Kidney (tissue), 14 donors: Measurements from ENCODE around the gene PRDM16. TPM values are rescaled to one million over a fixed set of nuclear protein-coding genes. Genes with fewer than 3 reads are reported as not detected.

Experiments used
- DNase-seq, 5 donors: peaks; one replicate each; pipeline ENCODE4 v3.0.0-alpha.2; 2013 to 2020
- FAIRE-seq: peaks from 2 replicates; lab custom pipeline; 2012; peaks lifted over from hg19 to GRCh38; lab: Jason Lieb, UNC
- H3K27ac ChIP-seq, 2 donors: one replicate each; pipeline ENCODE4 v1.7.0; 2013; ENCODE audit warnings: low read depth in 2 of 2, low read length in 2 of 2, inconsistent platforms in 1 of 2
- H3K27me3 ChIP-seq: one replicate; pipeline ENCODE4 v1.7.1; 2013; ENCODE audit warnings: low read length, inconsistent platforms; ENCODE audit not compliant: control insufficient read depth, insufficient read depth
- H3K36me3 ChIP-seq, 3 donors: one replicate each; pipeline versions ENCODE4 v1.7.0 to v1.7.1; 2013; ENCODE audit warnings: low read length in 3 of 3, control low read depth in 1 of 3, inconsistent platforms in 1 of 3; ENCODE audit not compliant: insufficient read depth in 3 of 3, control insufficient read depth in 2 of 3
- H3K4me1 ChIP-seq, 3 donors: one replicate each; pipeline versions ENCODE4 v1.7.0 to v1.7.1; 2013; ENCODE audit warnings: low read length in 3 of 3, inconsistent platforms in 1 of 3, low read depth in 1 of 3; ENCODE audit not compliant: control insufficient read depth in 2 of 3, insufficient read depth in 2 of 3
- H3K4me3 ChIP-seq, 3 donors: one replicate each; pipeline versions ENCODE4 v1.7.0 to v1.8.1; 2013; ENCODE audit warnings: low read length in 3 of 3, control low read depth in 1 of 3, inconsistent platforms in 1 of 3
- H3K9ac ChIP-seq, 3 donors: one replicate each; pipeline versions ENCODE4 v1.7.0 to v1.7.1; 2013; ENCODE audit warnings: low read length in 3 of 3, control low read depth in 1 of 3, inconsistent platforms in 1 of 3
- H3K9me3 ChIP-seq, 3 donors: one replicate each; pipeline versions ENCODE4 v1.7.0 to v1.7.1; 2013; ENCODE audit warnings: low read length in 3 of 3, control low read depth in 1 of 3, inconsistent platforms in 1 of 3; ENCODE audit not compliant: control insufficient read depth in 2 of 3, insufficient read depth in 1 of 3
- CTCF ChIP-seq: IDR thresholded peaks from 3 replicates; pipeline ENCODE4 v1.5.1; 2012; ENCODE audit warnings: mild to moderate bottlenecking, moderate library complexity, borderline replicate concordance; ENCODE audit not compliant: insufficient read depth; ENCODE audit errors: extremely low read depth
- intact Hi-C: fragments of 100-400 bp; cut with DNase I; formaldehyde crosslinking; loops from one replicate; pipeline ENCODE4 v1.11.1; 2022
- polyA plus RNA-seq: library from polyadenylated mRNA; stranded (reverse); fragments of 350-450 nt; fragmentation: Illumina TruSeq; extraction: RNeasy Lipid Tissue Mini Kit (QIAGEN cat#74804); gene quantifications from one replicate; pipeline ENCODE4 v1.2.3, GENCODE V29; 2014; ENCODE audit warnings: low read depth, low replicate concordance; ENCODE audit not compliant: insufficient read depth
- total RNA-seq: library from RNA; stranded (reverse); fragmentation: NEBNext Ultra II Directional; extraction: Animal tissue kit (Norgen Biotek cat#: 25700); gene quantifications from one replicate; pipeline ENCODE4 v1.2.1, GENCODE V29; 2021
- donor health status: control.
- donor health status: control.
- donor health status: control.
- donor health status: control.
- donor health status: control.
- donor health status: DM: yes; HTN: yes; CAD: no.
- donor health status: Normal renal cell carcinoma (clear cell type).

PRDM16 gene
- total and polyA plus RNA-seq, 2 donors from 2014 or later: 3.0 to 21.9 TPM

- Histone ChIP-seq H3K27ac (no peak overlapping the region), H3K4me1 (no peaks in the 10 kb centered on the region), H3K9me3 (peaks cover 0 to 2% (median 2%) of the 10 kb centered on the region in 3 donors), H3K36me3 (no peaks in the 10 kb centered on the region), H3K27me3 (no peaks in the 10 kb centered on the region), H3K4me3 (no peak overlapping the region), H3K9ac (no peak overlapping the region)
- intact Hi-C loops: no loop called here
- DNase-seq: no peak
- no peak for TF ChIP-seq CTCF
- FAIRE-seq: no peak
Observed at GRCh38 chr1:3443807-3444206, 374.8 kb downstream of the PRDM16 start.

- Histone ChIP-seq H3K9ac (no peak overlapping the region), H3K4me1 (no peaks in the 10 kb centered on the region), H3K9me3 (peaks cover 0 to 2% (median 2%) of the 10 kb centered on the region in 3 donors), H3K27ac (no peak overlapping the region), H3K36me3 (no peaks in the 10 kb centered on the region), H3K4me3 (no peak overlapping the region), H3K27me3 (no peaks in the 10 kb centered on the region)
- no peak for FAIRE-seq
- intact Hi-C loops: no loop called here
- DNase-seq: peak in 1 of 5 donors; percentile 29
- TF ChIP-seq CTCF: no peak
Observed at GRCh38 chr1:3444298-3444697, 375.3 kb downstream of the PRDM16 start.

GRCh38 chr1:3444736-3445135, 375.7 kb downstream of the PRDM16 start:
- intact Hi-C loops: no loop called here
- no peaks in the 10 kb centered on the region for H3K36me3 ChIP-seq
- H3K27me3 ChIP-seq: no peaks in the 10 kb centered on the region
- H3K9ac ChIP-seq: no peak overlapping the region
- no peak overlapping the region for H3K4me3 ChIP-seq
- no peak for FAIRE-seq
- H3K27ac ChIP-seq: no peak overlapping the region
- TF ChIP-seq CTCF: no peak
- H3K9me3 ChIP-seq: peaks cover 0 to 2% (median 2%) of the 10 kb centered on the region in 3 donors
- H3K4me1 ChIP-seq: no peaks in the 10 kb centered on the region
- peak in 1 of 5 donors; percentile 39 for DNase-seq
